GM19023 (cell line): ENCODE results near the gene CCM2.
"Not testable (repeated sequence)": the region's sequence is repeated elsewhere in the genome, so short reads cannot be mapped to it uniquely, and the experiment has no call there.

Experiments used
- ATAC-seq: cut with Tn5 transposase; IDR thresholded peaks from one replicate; pipeline ENCODE4 v1.9.1; 2021; ENCODE audit warnings: mild to moderate bottlenecking, moderate library complexity; ENCODE audit not compliant: unreplicated experiment

Gene CCM2

GRCh38 chr7:45032421-45032820, 32.4 kb downstream of the CCM2 start:
- no peak for ATAC-seq

DNA sequence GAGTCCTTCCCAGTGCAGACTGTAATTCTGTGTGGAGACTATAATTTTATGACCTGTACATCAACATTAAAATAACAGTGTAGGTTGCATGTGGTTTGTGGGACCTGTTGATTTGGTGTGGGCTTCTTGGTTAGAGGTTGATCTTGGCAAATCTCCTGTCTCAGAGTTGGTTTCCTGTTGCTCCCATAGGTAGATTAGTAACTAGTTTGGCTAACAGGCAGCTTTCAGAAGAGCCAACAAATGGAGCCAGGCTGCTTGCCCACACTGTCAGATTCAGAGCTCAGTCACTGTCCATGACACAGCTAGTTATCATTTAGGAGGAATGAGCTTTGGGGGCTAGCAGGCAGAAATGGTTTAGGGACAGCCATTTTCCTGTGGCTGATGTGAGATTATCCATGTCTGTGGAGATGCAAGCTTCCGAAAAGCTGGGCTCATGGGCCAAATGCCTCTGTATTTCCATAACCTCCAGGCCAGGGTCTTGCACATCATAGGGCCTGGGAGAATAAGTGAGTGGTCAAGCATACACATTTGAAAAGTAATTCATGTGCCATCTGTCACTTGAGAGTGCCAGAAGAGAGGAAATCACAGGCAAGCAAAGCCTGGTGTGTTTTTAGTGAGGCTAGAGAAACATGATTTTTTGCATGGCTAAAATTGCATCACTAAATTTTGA, 33.4 kb downstream of the CCM2 start:
- no peak for ATAC-seq

DNA sequence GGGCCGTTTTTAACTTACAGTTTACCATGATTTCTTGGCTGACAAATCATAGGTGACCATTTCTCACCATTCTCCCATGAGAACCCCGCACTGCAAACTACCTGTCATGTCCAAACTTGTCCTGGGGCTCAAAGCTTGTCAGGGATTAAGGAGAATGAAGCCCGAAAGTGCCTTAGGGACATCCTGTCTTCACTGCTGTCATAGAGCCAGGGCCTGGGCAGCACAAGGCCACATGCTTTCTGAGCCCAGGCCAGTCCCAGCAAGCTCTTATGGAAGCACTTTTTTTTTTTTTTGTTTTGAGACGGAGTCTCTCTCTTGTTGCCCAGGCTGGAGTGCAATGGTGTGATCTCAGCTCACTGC, 33.9 kb downstream of the CCM2 start:
- no peak for ATAC-seq

GRCh38 chr7:45034710-45035109, 34.7 kb downstream of the CCM2 start:
- not testable (repeated sequence) for ATAC-seq

DNA sequence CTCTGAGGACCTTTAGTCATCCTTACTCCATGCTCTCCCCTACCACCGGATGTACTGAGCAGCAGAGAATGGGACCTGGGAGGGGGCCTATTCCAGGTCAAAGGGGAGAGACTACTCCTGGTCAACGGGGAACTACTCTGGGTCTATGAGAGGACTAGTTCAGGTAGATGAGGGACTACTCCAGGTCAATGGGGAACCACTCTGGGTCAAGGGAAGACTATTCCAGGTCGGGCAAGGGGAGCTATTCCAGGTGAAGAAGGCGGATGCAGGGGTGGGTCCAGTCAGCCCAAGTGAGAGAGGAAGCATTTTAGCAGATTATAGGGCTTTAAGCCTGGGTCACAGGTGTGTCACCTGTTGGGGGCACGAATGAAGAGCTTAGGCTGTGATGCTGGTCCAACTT, 35.4 kb downstream of the CCM2 start:
- ATAC-seq, result no peak

DNA sequence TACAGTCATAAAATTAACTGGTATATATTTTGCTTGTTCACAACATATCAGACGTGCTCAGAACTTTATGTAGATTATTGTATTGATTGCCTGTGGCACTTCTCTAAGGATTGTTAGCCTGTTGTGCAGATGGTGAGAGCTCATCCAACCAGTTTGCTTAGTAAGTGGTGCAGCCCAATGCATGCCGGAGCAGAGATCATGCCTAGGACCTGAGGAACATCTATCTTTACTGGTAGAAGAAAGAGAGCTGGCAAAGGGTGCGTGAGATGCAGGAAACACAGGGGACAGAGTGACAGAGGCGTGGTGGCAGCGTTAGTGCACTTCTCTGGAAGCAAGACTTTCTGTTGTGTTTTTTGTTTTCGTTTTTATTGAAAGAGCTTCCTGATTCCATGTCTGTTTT, 35.9 kb downstream of the CCM2 start:
- ATAC-seq, result no peak

GRCh38 chr7:45036317-45036716, 36.3 kb downstream of the CCM2 start:
- no peak for ATAC-seq

DNA sequence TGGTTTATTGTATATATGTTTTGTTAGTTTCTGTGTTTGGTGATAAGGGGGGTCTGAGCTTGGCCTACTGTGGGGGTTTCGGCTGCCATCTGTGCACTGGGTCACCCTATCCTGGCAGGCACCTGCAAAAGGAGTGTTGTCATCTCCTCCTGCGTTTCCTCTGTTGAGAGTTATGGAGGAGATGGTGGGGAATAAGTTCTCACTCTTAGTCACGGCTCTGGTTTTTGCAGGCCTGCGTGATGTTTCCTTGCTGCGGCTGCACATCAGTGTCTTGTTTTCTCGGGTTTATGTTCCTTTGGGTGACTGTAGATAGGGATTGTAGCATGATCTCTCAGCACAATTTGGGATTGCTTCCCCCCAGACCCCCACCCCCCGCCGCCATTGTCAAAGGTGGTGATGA, 36.8 kb downstream of the CCM2 start:
- no peak for ATAC-seq

- ATAC-seq, result no peak
Measured at GRCh38 chr7:45037876-45038275, 37.9 kb downstream of the CCM2 start.

GRCh38 chr7:45039106-45039505, 39.1 kb downstream of the CCM2 start:
- no peak for ATAC-seq

- no peak for ATAC-seq
Measured at GRCh38 chr7:45044338-45044737, 44.3 kb downstream of the CCM2 start.

GRCh38 chr7:45048748-45049147, 48.7 kb downstream of the CCM2 start:
- no peak for ATAC-seq

DNA sequence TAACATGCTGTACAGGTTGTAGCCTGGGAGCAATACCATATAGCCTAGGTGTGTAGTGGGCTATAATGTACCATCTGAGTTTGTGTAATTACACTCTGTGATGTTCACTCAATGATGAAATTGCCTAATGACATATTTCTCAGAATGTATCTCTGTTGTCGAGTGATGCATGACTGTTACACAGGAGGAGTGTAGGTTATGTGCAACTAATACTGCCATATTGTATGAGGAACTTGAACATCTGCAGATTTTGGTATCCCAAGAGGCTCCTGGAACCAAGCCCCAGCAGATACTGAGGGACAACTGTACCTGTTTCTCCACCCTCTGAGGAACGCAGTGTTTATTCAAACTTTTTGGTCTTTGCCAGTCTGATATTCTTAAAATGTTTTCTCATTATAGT, 50.2 kb downstream of the CCM2 start:
- no peak for ATAC-seq

GRCh38 chr7:45052011-45052410, 52.0 kb downstream of the CCM2 start:
- ATAC-seq, result no peak

DNA sequence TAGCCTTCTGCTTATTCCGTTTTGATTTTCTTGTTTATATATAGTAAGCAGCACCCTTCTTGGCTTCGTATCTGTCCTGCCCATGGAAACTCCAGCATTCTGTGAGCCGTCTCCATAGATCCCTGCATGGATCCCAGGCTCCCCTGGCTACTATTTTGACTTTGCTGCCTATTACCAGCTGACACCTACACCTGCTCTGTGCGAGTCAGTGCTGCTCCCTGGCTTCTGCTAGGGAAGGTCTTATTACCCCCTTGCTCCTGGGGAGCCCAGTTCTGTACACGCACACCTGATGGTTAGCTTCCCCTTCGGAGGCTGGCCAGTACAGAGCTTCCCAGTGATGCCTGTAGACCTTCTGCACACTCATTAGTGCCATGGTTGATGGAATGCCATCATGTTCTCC, 53.4 kb downstream of the CCM2 start:
- no peak for ATAC-seq

- ATAC-seq, result no peak
Measured at GRCh38 chr7:45053941-45054340, 53.9 kb downstream of the CCM2 start.

DNA sequence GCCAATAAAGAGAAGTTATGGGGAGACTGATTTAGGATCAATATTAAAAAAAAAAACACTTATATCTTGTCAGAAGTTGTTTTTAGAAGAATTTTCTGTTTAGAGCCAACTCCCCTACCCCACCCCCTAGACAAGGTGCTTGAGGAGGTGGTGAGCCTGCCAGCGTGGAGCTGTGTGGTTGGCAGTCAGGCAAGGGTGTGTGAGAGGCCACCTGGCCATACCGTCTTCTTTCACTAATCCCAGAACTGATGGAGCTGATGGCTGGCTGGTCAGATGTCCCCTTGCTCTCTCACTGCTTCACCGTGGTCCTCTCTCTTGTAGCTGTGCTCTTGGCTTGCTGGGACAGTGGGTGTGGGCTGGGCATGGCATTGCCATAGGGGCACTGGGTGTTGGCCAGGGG, 54.4 kb downstream of the CCM2 start:
- ATAC-seq, result no peak

DNA sequence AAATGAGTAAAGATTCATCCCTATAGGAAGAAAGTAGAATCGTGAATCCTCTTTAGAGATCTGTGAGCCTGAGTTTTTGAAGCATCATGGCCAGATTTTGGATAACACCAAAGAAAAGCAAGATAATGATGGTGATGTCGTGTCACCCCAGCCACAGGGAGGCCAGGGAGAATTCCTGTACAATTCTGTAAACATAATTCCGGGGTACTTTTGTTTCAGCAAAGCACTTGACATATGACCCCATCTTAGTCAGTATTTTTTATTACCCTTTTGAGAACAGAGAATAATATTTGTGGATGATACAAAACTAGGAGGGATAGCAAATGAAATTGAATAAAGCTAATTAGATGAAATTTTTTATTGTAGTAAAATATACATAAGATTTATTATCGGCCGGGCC, 55.0 kb downstream of the CCM2 start:
- no peak for ATAC-seq

DNA sequence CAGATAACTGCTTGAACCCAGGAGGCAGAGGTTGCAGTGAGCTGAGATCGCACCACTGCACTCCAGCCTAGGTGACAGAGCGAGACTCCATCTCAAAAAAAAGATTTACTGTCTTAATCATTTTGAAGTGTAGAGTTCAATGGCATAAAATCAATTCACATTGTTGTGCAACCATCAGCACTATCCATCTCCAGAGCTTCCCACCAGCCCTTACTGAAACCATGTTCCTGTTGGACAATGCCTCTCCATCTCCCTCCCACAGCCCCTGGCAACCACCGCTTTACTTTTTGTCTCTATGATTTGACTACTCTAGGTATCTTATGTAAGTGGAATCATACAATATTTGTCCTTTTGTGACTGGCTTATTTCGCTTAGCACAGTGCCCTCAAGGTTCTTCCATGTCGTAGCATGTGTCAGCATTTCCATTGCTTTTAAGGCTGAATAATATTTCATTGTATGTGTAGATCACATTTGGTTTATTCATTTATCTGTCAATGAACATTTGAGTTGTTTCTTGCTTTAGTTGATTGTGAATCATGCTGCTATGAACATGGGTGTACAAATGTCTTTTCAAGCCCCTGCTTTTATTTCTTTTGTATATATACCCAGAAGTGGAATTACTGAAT, 55.7 kb downstream of the CCM2 start:
- ATAC-seq, result no peak

- no peak for ATAC-seq
Measured at GRCh38 chr7:45057878-45058277, 57.9 kb downstream of the CCM2 start.

- no peak for ATAC-seq
Measured at GRCh38 chr7:45060295-45060694, 60.3 kb downstream of the CCM2 start.

- no peak for ATAC-seq
Measured at GRCh38 chr7:45061352-45061751, 61.4 kb downstream of the CCM2 start.

- no peak for ATAC-seq
Measured at GRCh38 chr7:45061806-45062425, 61.9 kb downstream of the CCM2 start.
